ENCODE data around the gene DAO.
A peak's percentile ranks its signal among the peaks of the same experiment; 100 is the strongest.
"Not testable (repeated sequence)": the region's sequence is repeated elsewhere in the genome, so short reads cannot be mapped to it uniquely, and the experiment has no call there.

The DAO gene

GRCh38 chr12:108879615-108880254 is at the start of gene DAO:
DAO (plus strand) TSS chr12:108880092; CDS start chr12:108885007, 4,915 bp downstream.
- peak in 10 of 14 donors; percentile 24 to 87 (median 64) for DNase-seq

DNA sequence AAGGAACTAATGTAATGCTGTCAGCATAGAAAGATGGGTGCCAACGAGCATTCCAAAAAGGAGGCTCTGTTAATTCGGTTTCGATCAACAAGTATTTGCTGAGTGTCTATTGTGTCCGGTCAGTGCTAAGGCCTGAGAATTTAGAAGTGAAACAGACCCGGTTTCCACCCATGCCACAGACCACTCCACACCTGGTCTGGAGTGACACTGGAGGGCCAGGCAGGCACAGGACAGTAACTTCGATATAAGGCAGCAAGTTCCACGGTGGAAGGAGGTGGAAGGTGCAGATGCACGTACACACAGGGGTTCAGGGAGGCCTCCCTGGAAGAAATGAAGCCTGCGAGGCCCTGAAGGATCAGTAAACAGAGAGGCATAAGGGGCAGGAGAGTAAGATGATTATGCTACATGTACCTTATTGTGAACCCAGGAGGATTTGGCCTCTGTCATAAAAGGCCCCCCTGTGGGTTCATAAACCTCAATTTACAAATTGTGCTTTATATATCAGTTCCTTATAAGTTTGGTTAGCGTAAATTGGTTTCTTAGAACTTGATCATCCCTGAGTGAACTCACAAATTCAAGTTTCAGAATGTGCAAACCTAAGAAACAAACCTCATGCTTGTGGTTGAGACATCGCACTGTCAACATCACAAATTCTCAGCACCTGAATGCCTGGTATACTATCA is 48.4 kb upstream of the DAO start:
- DNase-seq = no peak

DNA sequence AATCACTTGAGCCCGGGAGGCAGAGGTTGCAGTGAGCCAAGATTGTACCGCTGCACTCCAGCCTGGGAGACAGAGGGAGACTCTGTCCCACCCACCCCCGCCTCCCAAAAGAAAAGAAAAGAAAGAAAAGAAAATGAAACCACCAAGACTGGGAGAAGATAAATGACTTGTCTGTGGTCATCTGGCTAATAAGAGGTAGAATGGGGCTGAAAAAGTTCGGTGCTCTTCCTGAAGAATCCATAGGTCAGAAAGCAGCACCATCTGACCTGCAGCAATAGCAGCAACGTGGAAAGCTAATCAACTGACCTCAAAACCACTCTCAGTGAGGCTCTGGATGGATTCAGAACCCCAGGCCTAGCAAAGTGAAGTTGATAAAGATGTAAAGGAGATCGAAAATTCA is 47.7 kb upstream of the DAO start:
- no peak for DNase-seq

DNA sequence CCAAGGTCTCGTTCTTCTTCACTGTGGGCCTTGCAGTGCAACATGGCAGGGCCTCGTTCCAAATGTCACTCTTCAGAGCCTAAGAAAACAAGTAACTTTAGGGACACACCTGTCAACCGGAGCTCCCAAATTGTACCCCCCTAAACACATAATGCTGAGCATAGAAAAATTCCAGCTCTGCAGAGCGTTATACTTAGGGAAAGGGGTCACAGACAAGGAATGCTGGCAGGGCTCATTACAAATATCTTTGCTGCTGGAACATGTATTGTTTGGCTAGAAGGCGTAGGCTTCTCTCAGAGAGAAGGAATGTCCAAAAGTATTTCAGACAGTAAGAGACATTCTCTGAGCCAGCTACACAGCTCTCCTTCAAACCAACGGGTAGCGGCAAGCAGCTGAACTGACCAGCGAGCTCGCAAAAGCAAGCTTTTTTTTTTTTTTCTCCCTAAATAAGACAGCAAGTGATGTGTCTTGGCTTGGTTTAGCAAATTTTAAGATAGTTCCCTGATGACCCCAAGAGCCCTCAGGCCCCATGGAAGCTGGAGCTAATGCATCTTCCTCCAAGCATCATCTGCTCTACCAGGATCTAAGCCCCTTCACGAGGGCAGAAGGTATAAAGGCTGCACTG is 47.0 kb upstream of the DAO start:
- no peak for DNase-seq

GRCh38 chr12:108833355-108833733 is 46.5 kb upstream of the DAO start:
- no peak for DNase-seq

- DNase-seq = peak in 7 of 14 donors; percentile 6 to 40 (median 21)
Observed at GRCh38 chr12:108833757-108834472, 46.0 kb upstream of the DAO start.

- DNase-seq = no peak
Observed at GRCh38 chr12:108835860-108836634, 43.8 kb upstream of the DAO start.

DNA sequence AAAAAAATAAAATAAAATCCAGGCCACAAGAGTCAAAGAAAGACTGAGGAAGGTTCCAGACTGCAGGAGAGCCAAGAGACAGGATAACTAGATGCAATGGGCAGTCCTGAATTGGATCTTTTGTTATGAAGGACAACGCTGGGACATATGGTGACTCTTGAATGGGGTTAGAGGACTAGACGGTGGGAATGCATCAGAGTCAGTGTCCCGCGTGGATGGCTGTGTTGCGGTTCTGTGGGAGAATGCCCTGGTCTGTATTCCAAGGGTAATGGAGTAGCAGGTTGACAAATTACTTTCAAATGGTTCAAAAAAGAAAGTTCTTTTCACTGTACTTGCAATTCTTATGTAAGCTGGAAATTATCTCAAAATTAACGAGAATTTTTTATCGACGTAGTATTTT is 42.7 kb upstream of the DAO start:
- DNase-seq = no peak

DNA sequence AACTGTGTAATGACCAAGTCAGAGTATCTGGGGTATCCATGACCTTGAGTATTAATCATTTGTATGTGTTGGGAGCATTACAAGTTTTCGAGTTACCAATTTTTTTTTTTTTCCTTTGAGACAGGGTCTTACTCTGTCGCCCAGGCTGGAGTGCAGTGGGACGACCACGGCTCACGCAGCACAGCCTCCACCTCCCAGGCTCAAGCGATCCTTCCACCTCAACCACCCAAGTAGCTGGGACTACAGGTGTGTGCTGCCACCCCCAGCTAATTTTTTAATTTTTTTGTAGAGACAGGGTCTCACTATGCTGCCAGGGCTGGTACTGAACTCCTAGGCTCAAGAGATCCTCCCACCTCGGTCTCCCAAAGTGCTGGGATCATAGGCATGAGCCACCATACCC is 42.2 kb upstream of the DAO start:
- DNase-seq = no peak

DNA sequence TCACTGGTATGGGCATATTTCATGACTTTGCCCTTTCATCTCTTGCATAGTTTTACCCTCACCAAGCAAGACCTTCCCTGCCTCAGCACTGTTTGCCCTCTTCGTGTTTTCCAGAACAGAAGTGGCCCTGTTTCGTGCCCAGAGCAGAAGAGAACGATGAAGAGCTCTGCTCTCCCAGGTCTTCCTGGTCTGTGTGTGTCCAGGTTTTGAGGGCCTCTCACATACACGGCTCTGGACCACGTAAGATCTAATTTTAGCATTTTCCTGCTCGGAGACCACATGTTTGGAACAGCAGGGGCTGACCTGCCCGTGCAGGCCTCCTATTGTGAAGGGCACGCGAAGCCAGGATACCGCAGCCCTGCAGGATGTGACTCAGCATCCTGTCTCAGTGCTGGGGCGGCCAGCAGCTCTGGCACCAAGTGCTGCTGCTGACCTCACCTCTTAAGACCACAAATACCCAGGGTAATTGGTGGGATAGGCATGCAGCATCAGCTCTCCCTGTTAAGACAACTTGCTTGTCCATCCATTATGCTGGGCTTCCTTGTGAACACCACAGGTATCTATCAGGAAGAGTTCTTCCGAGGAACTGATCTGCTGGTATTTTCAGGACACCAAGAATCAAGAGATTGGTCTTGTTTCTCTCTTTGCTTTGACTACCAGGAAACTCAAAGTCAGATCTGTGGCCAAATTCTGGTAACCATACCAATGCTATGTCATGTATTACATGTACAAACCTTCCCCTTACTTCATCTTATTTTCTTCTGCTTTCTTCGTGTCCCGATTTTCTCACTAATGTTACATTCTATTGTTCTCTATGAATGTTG is 41.5 kb upstream of the DAO start:
- DNase-seq = peak in 7 of 14 donors; percentile 24 to 90 (median 31)

DNA sequence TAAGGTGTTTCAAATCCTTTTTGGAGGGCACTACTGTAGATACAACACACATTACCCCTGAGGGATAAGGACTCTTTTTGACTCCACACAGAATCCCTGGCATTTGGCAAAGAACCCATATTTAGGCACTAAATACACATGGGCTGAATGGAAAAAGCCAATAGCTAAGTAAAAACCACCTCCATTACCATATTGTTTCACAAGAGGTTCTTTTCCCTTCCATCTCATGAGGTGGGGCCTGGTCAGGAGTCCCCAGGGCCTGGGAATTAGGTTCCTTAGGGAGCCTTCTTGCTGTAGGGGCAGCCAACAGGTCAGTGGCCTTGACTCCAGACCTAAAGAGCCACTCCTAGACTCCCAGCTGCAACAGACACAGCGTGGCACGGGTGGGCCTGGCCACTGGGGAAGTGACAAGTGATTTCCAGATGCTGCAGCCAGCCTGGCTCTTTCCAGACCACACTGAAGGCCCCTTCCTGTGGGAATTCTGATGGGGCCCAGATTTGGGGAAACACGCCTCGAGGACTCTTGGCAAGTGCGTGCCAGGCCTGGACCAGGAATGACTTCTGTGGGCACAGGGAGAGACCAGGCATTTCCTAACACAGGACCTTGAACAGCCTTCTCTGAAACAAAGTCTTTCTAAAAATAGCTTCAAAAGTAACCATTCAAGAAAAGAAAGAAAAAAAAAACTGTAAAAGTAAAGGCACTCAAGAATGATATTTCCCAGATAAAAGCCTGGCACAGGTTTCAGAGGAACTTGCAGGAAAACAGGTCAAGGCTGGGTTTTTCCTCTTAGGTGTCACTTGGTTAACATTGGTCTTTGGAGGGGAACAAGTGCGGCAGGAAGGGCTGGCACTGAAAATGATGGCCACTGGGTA is 40.6 kb upstream of the DAO start:
- DNase-seq = peak in 1 of 14 donors; percentile 30

- DNase-seq = peak in 1 of 14 donors; percentile 60
Observed at GRCh38 chr12:108839890-108840230, 40.0 kb upstream of the DAO start.

- DNase-seq = no peak
Observed at GRCh38 chr12:108840605-108841332, 39.1 kb upstream of the DAO start.

- not testable (repeated sequence) for DNase-seq
Observed at GRCh38 chr12:108841825-108842224, 38.1 kb upstream of the DAO start.

- no peak for DNase-seq
Observed at GRCh38 chr12:108842361-108842760, 37.5 kb upstream of the DAO start.

GRCh38 chr12:108843187-108843586 is 36.7 kb upstream of the DAO start:
- DNase-seq = no peak

- peak in 1 of 14 donors; percentile 74 for DNase-seq
Observed at GRCh38 chr12:108845696-108846095, 34.2 kb upstream of the DAO start.

GRCh38 chr12:108846290-108846701 is 33.6 kb upstream of the DAO start:
- DNase-seq = peak in 11 of 14 donors; percentile 13 to 96 (median 53)

DNA sequence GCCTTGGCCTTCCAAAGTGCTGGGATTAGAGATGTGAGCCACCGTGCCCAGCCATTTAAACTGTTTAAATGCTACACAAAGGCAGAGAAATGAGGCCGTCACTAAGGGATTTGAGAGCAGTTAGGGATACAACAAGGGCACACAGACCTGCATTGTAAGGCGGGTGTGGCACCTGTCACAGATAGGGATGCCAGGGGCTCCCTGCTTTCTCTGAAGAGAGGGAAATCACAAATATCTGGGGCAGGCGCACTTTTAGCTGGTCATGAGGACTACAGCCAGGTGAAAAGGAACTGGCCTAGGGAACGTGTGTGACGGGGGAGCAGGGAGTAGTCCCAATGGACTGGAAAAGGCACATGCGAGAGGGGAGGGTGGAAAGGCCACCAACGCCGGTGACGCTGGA is 32.2 kb upstream of the DAO start:
- DNase-seq = peak in 1 of 14 donors; percentile 70

GRCh38 chr12:108849660-108850059 is 30.2 kb upstream of the DAO start:
- no peak for DNase-seq
